ENCODE measurements around the gene ZNF484. TPM values are rescaled to one million over a fixed set of nuclear protein-coding genes. Genes with fewer than 3 reads are reported as not detected.
"Not testable (repeated sequence)": the region's sequence is repeated elsewhere in the genome, so short reads cannot be mapped to it uniquely, and the experiment has no call there.

The ZNF484 gene
- total and polyA plus RNA-seq, 3 donors from 2014 or later = 2.5 to 10.5 (median 10.4) TPM

DNA sequence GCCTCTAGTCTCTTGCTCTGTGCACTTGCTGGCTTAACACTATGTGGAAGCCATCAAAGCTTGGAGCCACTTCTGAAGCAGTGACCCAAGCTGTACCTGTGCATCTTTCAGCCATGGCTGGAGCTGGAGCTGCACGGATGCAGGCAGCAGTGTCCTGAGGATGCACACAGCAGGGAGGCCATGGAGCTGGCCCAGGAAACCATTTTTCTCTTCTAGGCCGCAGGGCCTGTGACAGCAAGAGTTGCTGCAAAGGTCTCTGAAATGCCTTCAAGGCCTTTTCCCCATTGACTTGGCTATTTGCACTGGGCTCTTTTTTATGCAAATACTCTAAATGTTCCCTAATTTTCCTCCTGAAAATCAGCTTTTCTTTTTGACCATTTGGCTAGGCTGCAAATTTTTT lies 12.9 kb upstream of the ZNF484 start:
- Histone ChIP-seq H3K4me1 (no peaks in the 10 kb centered on the region), H3K36me3 (ENCODE audit: low read depth, missing control alignments) (no peaks in the 10 kb centered on the region), H3K4me3 (no peak overlapping the region), H3K9me3 (no peaks in the 10 kb centered on the region), H3K27ac (no peak overlapping the region), H3K27me3 (no peaks in the 10 kb centered on the region)
- no peak for DNase-seq
- intact Hi-C loops (cut with DNase I; ENCODE audit: low total_unique reads) = no loop called here
- TF ChIP-seq, protein P1, sequence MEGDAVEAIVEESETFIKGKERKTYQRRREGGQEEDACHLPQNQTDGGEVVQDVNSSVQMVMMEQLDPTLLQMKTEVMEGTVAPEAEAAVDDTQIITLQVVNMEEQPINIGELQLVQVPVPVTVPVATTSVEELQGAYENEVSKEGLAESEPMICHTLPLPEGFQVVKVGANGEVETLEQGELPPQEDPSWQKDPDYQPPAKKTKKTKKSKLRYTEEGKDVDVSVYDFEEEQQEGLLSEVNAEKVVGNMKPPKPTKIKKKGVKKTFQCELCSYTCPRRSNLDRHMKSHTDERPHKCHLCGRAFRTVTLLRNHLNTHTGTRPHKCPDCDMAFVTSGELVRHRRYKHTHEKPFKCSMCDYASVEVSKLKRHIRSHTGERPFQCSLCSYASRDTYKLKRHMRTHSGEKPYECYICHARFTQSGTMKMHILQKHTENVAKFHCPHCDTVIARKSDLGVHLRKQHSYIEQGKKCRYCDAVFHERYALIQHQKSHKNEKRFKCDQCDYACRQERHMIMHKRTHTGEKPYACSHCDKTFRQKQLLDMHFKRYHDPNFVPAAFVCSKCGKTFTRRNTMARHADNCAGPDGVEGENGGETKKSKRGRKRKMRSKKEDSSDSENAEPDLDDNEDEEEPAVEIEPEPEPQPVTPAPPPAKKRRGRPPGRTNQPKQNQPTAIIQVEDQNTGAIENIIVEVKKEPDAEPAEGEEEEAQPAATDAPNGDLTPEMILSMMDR (IDR thresholded peaks at IDR 0.05) = no peak
- no peak for TF ChIP-seq POLR2A (IDR thresholded peaks at IDR 0.05)
- WGBS, 2 donors = 61 to 77% methylated on average over 2 of the region's 2 CpGs

DNA sequence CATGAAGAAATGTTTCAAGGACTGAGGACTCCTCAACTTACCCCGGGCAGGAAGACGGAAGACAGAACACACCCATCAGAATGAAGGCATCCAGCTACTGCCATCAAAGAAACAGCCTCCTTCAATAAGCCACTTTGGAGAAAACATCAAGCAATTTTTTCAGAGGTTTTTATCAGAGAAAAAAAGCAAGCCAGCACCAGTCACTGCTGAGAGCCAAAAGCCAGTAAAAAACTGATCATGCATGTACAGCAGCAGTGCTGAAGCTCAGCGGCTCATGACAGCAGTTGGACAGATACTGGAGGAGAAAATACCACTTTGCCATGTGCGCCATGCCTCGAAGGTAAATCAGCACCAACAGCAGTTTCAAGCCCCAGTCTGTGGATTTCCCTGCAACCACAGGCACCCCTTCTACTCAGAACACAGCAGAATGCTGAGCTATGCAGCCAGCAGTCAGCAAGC lies 10.1 kb upstream of the ZNF484 start:
- DNase-seq = no peak
- Histone ChIP-seq H3K27me3 (no peaks in the 10 kb centered on the region), H3K27ac (no peak overlapping the region), H3K4me3 (no peak overlapping the region), H3K4me1 (no peaks in the 10 kb centered on the region), H3K9me3 (no peaks in the 10 kb centered on the region), H3K36me3 (ENCODE audit: low read depth, missing control alignments) (no peaks in the 10 kb centered on the region)
- no peak for TF ChIP-seq POLR2A (IDR thresholded peaks at IDR 0.05)
- TF ChIP-seq, protein P1 (IDR thresholded peaks at IDR 0.05) = no peak
- intact Hi-C loops (cut with DNase I; ENCODE audit: low total_unique reads) = no loop called here
- 88 to 89% methylated on average over 5 of the region's 5 CpGs for WGBS, 2 donors

DNA sequence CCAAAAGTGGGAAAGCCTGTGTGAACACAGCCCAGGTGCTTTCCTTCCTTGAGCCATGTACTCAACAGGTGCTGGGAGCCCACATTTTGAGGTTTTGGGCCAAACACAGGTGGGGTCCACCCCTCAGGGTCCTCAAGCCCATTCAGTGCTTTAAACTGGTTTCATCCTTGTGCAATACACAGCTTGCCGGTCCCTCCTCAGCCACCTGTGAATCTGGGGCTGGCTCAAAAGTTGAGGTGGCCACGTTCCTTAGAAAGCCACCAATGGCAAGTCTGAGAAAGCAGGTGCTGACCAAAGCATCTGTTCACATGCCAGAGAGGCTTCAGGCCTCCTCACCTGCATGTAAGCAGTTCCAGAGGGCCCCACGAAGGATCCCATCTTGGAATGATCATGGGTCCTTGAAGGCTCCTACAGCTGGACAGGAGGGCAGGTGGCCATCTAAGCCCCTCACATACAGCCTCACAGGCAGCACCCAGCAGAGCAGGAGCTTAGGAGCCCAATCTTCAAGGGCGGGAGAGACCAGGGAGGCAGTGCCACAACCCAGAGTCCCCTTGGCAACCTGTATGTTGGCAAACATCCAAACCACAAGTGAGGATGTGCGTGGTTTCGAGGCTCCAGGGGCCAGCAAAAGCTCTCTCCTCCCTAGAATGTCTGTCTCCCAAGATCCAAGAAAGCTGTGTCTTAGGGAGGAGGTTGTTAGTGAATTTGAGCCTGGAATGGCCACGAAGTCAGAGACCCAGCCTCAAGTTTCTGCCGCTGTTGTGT lies 9.2 kb upstream of the ZNF484 start:
- WGBS, 2 donors = 69 to 88% methylated on average over 5 to 8 of the region's 8 CpGs
- H3K27me3 ChIP-seq; H3K9me3 ChIP-seq; H3K4me1 ChIP-seq; H3K36me3 ChIP-seq (ENCODE audit: low read depth, missing control alignments); H3K27ac ChIP-seq; DNase-seq; H3K4me3 ChIP-seq; intact Hi-C loops (cut with DNase I; ENCODE audit: low total_unique reads): not testable (repeated sequence)

DNA sequence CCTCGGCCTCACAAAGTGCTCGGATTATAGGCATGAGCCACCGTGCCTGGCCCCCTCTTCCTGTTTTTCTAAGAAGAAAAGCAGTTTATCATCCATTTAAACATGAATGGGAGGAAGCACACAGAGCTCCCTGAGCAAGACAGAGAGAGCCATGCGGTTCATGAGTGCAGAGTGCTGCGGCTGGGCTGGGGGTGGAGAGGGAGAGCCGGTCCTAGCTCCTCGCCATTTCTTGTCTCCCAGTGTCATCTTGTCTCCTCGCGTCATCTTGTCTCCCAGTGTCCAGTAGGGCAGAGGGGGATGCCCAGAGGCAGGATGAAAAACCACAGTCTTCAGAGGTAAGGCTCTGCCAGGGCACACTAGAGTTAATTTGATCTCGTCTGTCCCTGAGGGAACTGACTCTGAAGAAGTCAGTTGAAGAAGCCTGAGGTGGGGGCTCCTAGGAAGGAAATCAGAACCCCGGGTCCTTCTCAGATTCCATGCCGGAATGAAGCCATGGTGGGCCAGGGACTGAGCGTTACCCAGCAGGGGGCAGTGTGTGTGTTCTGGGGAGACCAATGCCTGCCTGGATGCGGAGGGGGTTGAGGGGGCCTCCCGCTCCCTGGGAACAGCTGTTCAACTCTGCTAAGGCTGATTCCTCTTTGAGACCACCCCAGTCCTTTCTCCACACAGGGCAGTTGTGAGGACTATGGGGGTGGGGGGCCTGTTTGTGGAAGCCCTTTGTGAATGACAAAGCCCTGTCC lies 6.0 kb upstream of the ZNF484 start:
- intact Hi-C loops (cut with DNase I; ENCODE audit: low total_unique reads); H3K36me3 ChIP-seq (ENCODE audit: low read depth, missing control alignments): not testable (repeated sequence)

DNA sequence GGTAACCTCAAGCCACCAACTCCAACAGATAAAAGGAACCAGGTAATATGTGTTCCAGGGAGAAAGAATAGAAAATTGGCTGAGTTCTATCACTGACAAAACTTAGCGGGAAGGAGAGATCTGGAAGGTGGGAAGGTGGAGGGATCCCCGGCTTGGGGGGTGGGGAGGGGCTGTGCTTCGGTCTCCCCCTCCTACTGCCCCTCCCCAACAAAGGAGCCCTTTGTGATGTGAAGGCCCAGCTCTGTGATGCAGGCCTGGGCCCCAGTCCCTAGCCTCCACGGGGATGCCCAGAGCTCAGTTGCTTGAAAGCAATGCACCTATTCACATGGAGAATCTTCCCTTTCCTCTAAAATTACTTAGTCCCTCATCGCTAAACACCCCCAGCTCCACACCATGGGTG lies 4.4 kb upstream of the ZNF484 start:
- no peak for TF ChIP-seq POLR2A (IDR thresholded peaks at IDR 0.05)
- TF ChIP-seq, protein P1 (IDR thresholded peaks at IDR 0.05) = no peak
- H3K4me1 ChIP-seq = no peaks in the 10 kb centered on the region
- intact Hi-C loops (cut with DNase I; ENCODE audit: low total_unique reads) = no loop called here
- no peak for DNase-seq
- H3K36me3 ChIP-seq (ENCODE audit: low read depth, missing control alignments) = no peaks in the 10 kb centered on the region
- no peak overlapping the region for H3K27ac ChIP-seq
- H3K4me3 ChIP-seq = no peak overlapping the region
- H3K27me3 ChIP-seq = no peaks in the 10 kb centered on the region
- WGBS, 2 donors = 68 to 80% methylated on average over 5 of the region's 5 CpGs
- no peaks in the 10 kb centered on the region for H3K9me3 ChIP-seq

More for the DNA sequence above, 6.0 kb upstream of the ZNF484 start:
- not testable (repeated sequence) for DNase-seq, H3K9me3 ChIP-seq, H3K27ac ChIP-seq, H3K27me3 ChIP-seq, H3K4me1 ChIP-seq, H3K4me3 ChIP-seq
- WGBS, 2 donors = 83 to 89% methylated on average over 12 to 15 of the region's 15 CpGs
